Memory B cell (primary cell): ENCODE data around the gene TECPR1.

Experiments used
- ATAC-seq: fragments of 150-1000 bp; cut with Tn5 transposase; 2 replicates; pipeline ENCODE4 v1.10.0; 2021; ENCODE audit warnings: low read depth, mild to moderate bottlenecking, moderate library complexity
- DNase-seq, 2 donors: peaks; one replicate each; pipeline ENCODE4 v3.0.0; 2022; ENCODE audit warnings: low spot score in 2 of 2
- H3K27ac Mint-ChIP-seq: one replicate; pipeline ENCODE4 v1.8.0; 2022; ENCODE audit warnings: mild to moderate bottlenecking, moderate library complexity, mixed read lengths
- H3K27me3 Mint-ChIP-seq: one replicate; pipeline ENCODE4 v1.8.0; 2022; ENCODE audit warnings: mixed read lengths
- H3K36me3 Mint-ChIP-seq: one replicate; pipeline ENCODE4 v1.8.0; 2022; ENCODE audit warnings: mild to moderate bottlenecking, mixed read lengths
- H3K4me1 Mint-ChIP-seq: one replicate; pipeline ENCODE4 v1.8.0; 2022; ENCODE audit warnings: mixed read lengths
- H3K4me3 Mint-ChIP-seq: one replicate; pipeline ENCODE4 v1.8.0; 2022; ENCODE audit warnings: mild to moderate bottlenecking, moderate library complexity, mixed read lengths
- H3K9me3 Mint-ChIP-seq: one replicate; pipeline ENCODE4 v1.8.0; 2022; ENCODE audit warnings: mixed read lengths

The TECPR1 gene

GRCh38 chr7:98278408-98278807 is 26.4 kb upstream of the TECPR1 start:
- Mint-ChIP-seq H3K27ac (no peak overlapping the region), H3K4me1 (peaks cover 13% of the 10 kb centered on the region), H3K36me3 (no peaks in the 10 kb centered on the region), H3K9me3 (no peaks in the 10 kb centered on the region), H3K4me3 (no peak overlapping the region), H3K27me3 (no peaks in the 10 kb centered on the region)
- DNase-seq: no peak
- ATAC-seq: no peak

GRCh38 chr7:98276241-98276761 is 24.3 kb upstream of the TECPR1 start:
- ATAC-seq (no peak), DNase-seq (no peak)
- Mint-ChIP-seq H3K27me3 (no peaks in the 10 kb centered on the region), H3K27ac (no peak overlapping the region), H3K4me1 (peaks cover 3% of the 10 kb centered on the region), H3K9me3 (no peaks in the 10 kb centered on the region), H3K36me3 (no peaks in the 10 kb centered on the region), H3K4me3 (no peak overlapping the region)

GRCh38 chr7:98267303-98267702 is 15.3 kb upstream of the TECPR1 start:
- no peaks in the 10 kb centered on the region for H3K4me1 Mint-ChIP-seq
- no peak overlapping the region for H3K4me3 Mint-ChIP-seq
- H3K27ac Mint-ChIP-seq: no peak overlapping the region
- H3K9me3 Mint-ChIP-seq: no peaks in the 10 kb centered on the region
- peaks cover 6% of the 10 kb centered on the region for H3K36me3 Mint-ChIP-seq
- DNase-seq: no peak
- no peak for ATAC-seq
- H3K27me3 Mint-ChIP-seq: no peaks in the 10 kb centered on the region

- no peaks in the 10 kb centered on the region for H3K4me1 Mint-ChIP-seq
- no peak for ATAC-seq
- H3K4me3 Mint-ChIP-seq: no peak overlapping the region
- peaks cover 8% of the 10 kb centered on the region for H3K36me3 Mint-ChIP-seq
- no peaks in the 10 kb centered on the region for H3K27me3 Mint-ChIP-seq
- no peak overlapping the region for H3K27ac Mint-ChIP-seq
- no peak for DNase-seq
- no peaks in the 10 kb centered on the region for H3K9me3 Mint-ChIP-seq
Measured at GRCh38 chr7:98266840-98267239, 14.8 kb upstream of the TECPR1 start.

- no peak for DNase-seq
- no peak overlapping the region for H3K4me3 Mint-ChIP-seq
Measured at GRCh38 chr7:98265841-98266271, 13.8 kb upstream of the TECPR1 start.

GRCh38 chr7:98257701-98258100 is 5.7 kb upstream of the TECPR1 start:
- DNase-seq: no peak
- no peak for ATAC-seq
- peaks cover 34% of the 10 kb centered on the region for H3K36me3 Mint-ChIP-seq
- H3K9me3 Mint-ChIP-seq: no peaks in the 10 kb centered on the region
- H3K27ac Mint-ChIP-seq: no peak overlapping the region
- H3K27me3 Mint-ChIP-seq: no peaks in the 10 kb centered on the region
- H3K4me1 Mint-ChIP-seq: peaks cover 6% of the 10 kb centered on the region
- H3K4me3 Mint-ChIP-seq: no peak overlapping the region

More at GRCh38 chr7:98265841-98266271, 13.8 kb upstream of the TECPR1 start:
- no peaks in the 10 kb centered on the region for H3K27me3 Mint-ChIP-seq
- H3K36me3 Mint-ChIP-seq: peaks cover 12% of the 10 kb centered on the region
- H3K27ac Mint-ChIP-seq: no peak overlapping the region
- no peak for ATAC-seq
- no peaks in the 10 kb centered on the region for H3K4me1 Mint-ChIP-seq
- no peaks in the 10 kb centered on the region for H3K9me3 Mint-ChIP-seq

GRCh38 chr7:98256431-98256830 is 4.4 kb upstream of the TECPR1 start:
- no peaks in the 10 kb centered on the region for H3K9me3 Mint-ChIP-seq
- peaks cover 30% of the 10 kb centered on the region for H3K36me3 Mint-ChIP-seq
- no peak overlapping the region for H3K27ac Mint-ChIP-seq
- ATAC-seq: no peak
- no peaks in the 10 kb centered on the region for H3K27me3 Mint-ChIP-seq
- H3K4me3 Mint-ChIP-seq: no peak overlapping the region
- no peak for DNase-seq
- H3K4me1 Mint-ChIP-seq: peaks cover 10% of the 10 kb centered on the region

GRCh38 chr7:98254951-98255610 is 3.0 kb upstream of the TECPR1 start:
- Mint-ChIP-seq H3K27ac (no peak overlapping the region), H3K9me3 (no peaks in the 10 kb centered on the region), H3K27me3 (no peaks in the 10 kb centered on the region), H3K4me3 (no peak overlapping the region), H3K4me1 (peaks cover 21% of the 10 kb centered on the region), H3K36me3 (peaks cover 27% of the 10 kb centered on the region)
- no peak for DNase-seq
- ATAC-seq: no peak

- H3K27ac Mint-ChIP-seq: no peak overlapping the region
- H3K36me3 Mint-ChIP-seq: peaks cover 28% of the 10 kb centered on the region
- DNase-seq: no peak
- H3K9me3 Mint-ChIP-seq: no peaks in the 10 kb centered on the region
- no peak overlapping the region for H3K4me3 Mint-ChIP-seq
- no peaks in the 10 kb centered on the region for H3K27me3 Mint-ChIP-seq
- no peak for ATAC-seq
- H3K4me1 Mint-ChIP-seq: peaks cover 24% of the 10 kb centered on the region
Measured at GRCh38 chr7:98254516-98254915, 2.5 kb upstream of the TECPR1 start.

- Mint-ChIP-seq H3K27ac (peak overlapping the region; percentile 94), H3K9me3 (no peaks in the 10 kb centered on the region), H3K4me3 (peak overlapping the region; percentile 99), H3K27me3 (no peaks in the 10 kb centered on the region), H3K36me3 (peaks cover 19% of the 10 kb centered on the region), H3K4me1 (peaks cover 28% of the 10 kb centered on the region)
- no peak for DNase-seq
- peak; percentile 20 for ATAC-seq
Measured at GRCh38 chr7:98252425-98253054, 508 bp upstream of the TECPR1 start.

- peak; percentile 60 for ATAC-seq
- Mint-ChIP-seq H3K27me3 (no peaks in the 10 kb centered on the region), H3K36me3 (peaks cover 14% of the 10 kb centered on the region), H3K9me3 (no peaks in the 10 kb centered on the region), H3K27ac (peak overlapping the region; percentile 94), H3K4me1 (peaks cover 27% of the 10 kb centered on the region), H3K4me3 (peak overlapping the region; percentile 99)
- DNase-seq: peak; percentile 19 to 48
Measured at GRCh38 chr7:98251231-98251600, 816 bp downstream of the TECPR1 start.

- ATAC-seq: no peak
- peaks cover 27% of the 10 kb centered on the region for H3K4me1 Mint-ChIP-seq
Measured at GRCh38 chr7:98250789-98251188, 1.2 kb downstream of the TECPR1 start.

GRCh38 chr7:98249106-98249505 is 2.9 kb downstream of the TECPR1 start:
- DNase-seq (no peak), ATAC-seq (no peak)
- Mint-ChIP-seq H3K27me3 (no peaks in the 10 kb centered on the region), H3K4me1 (peaks cover 27% of the 10 kb centered on the region), H3K36me3 (peaks cover 12% of the 10 kb centered on the region), H3K27ac (no peak overlapping the region), H3K4me3 (no peak overlapping the region), H3K9me3 (no peaks in the 10 kb centered on the region)

More at GRCh38 chr7:98250789-98251188, 1.2 kb downstream of the TECPR1 start:
- no peaks in the 10 kb centered on the region for H3K9me3 Mint-ChIP-seq
- no peaks in the 10 kb centered on the region for H3K27me3 Mint-ChIP-seq
- peak overlapping the region; percentile 94 for H3K27ac Mint-ChIP-seq
- H3K36me3 Mint-ChIP-seq: peaks cover 15% of the 10 kb centered on the region
- peak in 1 of 2 donors; percentile 18 for DNase-seq
- H3K4me3 Mint-ChIP-seq: peak overlapping the region; percentile 99

- no peak overlapping the region for H3K27ac Mint-ChIP-seq
Measured at GRCh38 chr7:98248156-98248555, 3.9 kb downstream of the TECPR1 start.

More at GRCh38 chr7:98248156-98248555, 3.9 kb downstream of the TECPR1 start:
- H3K27me3 Mint-ChIP-seq: no peaks in the 10 kb centered on the region
- H3K9me3 Mint-ChIP-seq: no peaks in the 10 kb centered on the region
- H3K4me1 Mint-ChIP-seq: peaks cover 25% of the 10 kb centered on the region
- H3K36me3 Mint-ChIP-seq: peaks cover 12% of the 10 kb centered on the region
- no peak overlapping the region for H3K4me3 Mint-ChIP-seq
- ATAC-seq (no peak), DNase-seq (no peak)
